ENCODE results near the gene VSIG4.
"Not testable (repeated sequence)": the region's sequence is repeated elsewhere in the genome, so short reads cannot be mapped to it uniquely, and the experiment has no call there.

The VSIG4 gene, protein sequence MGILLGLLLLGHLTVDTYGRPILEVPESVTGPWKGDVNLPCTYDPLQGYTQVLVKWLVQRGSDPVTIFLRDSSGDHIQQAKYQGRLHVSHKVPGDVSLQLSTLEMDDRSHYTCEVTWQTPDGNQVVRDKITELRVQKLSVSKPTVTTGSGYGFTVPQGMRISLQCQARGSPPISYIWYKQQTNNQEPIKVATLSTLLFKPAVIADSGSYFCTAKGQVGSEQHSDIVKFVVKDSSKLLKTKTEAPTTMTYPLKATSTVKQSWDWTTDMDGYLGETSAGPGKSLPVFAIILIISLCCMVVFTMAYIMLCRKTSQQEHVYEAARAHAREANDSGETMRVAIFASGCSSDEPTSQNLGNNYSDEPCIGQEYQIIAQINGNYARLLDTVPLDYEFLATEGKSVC

DNA sequence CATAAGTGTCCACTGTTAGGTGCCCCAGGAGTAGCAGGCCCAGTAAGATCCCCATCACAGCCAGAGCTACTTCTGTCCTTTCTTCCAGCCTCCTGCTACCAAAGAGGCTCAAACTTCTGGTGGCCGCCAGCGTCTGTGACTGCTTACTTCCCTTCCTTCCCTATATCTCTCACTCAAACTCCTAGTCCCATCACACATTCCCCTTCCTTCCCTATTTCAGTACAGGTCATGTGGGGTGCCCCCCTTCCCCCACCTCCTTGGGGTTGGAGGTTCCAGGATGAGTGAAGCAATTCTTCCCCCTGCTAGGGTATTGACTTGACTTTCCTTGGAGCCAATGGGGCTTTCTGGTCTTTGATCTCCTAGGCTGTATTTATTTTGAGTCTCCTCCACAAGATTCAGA is at the start of gene VSIG4:
Gene VSIG4 (minus strand): TSS at position 137 of the 400 bp plus-strand sequence. CDS start 82 bp downstream, at position 55.
- in situ Hi-C loops (cut with HindIII; ENCODE audit: low sequenced_read_pairs) = no loop called here

DNA sequence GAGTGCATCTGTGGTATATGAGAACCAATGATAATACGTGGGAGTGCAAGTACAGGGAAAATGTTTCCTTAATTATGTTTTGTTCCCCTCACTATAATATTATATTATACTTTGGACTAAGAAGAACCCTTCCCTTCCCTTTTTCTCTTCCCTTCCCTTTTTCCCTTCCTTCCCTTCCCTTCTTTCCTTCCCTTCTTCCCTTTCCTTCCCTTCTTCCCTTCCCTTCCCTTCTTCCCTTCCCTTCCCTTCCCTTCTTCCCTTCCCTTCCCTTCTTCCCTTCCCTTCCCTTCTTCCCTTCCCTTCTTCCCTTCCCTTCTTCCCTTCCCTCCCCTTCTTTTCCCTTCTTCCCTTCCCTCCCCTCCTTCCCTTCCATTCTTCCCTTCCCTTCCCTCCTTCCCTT is 36.9 kb upstream of the VSIG4 start:
- in situ Hi-C loops (cut with HindIII; ENCODE audit: low sequenced_read_pairs) = no loop called here

DNA sequence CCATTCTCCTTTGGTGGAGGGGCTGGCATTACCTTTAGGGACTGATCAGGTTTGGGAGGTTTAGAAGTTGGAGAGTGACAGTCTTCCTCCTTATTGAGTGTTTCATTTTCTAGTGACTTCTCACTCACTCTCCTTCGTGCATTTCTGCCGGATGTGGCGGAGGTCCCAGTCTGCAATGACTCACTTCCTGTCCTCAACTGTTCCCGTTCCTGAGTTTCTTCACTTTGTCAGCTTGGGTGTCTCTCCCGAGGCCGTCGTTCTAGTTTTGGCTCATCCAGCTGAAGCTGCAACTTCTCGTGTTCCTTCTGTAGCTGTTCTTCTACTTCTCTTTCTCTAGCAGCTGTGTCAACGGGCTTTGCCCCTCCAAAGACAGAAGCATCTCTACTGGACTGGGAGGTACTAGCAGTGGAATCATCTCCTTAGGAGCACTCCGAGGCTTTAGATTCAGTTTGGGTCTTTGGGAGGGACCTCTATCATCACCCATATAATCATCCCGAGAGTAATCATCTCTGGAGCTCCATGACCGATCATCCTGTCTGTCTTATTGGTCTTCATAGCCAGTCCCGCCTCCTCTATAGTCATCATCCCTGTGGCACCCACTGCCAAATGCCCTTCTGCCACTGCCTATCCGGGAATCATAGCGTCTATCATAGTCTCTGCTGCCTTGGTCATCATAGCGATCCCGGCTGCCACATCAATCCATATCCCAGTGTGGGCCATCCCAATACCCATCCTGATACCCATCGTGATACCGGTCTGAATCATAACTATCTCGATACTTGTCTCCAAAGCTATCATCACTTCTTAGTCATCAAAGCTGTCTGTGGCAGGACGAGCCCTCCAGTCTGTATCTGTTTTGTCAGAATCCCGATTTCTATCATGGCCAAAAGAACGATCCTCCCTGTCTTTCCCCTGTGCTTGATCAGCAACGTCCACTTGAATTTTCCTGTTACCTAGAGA is 35.3 kb upstream of the VSIG4 start:
- in situ Hi-C loops (cut with HindIII; ENCODE audit: low sequenced_read_pairs) = no loop called here

DNA sequence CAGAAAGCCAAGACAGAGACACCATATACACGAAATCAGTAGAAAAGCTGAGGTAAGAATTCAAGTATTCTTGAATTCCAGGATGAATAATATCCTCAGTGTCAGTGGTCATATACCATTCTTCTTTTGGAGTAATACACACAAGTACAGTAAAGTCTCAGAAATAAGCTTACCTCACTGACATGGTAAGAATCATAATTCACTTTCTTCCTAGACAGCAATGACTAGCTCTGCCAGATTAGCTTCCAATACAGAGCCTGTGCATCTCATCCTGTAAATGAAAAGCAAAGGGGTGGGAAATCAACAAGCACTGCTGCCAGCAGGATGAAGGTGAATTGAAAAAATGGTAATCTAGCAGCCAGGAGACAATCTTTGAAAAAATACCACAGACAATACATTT is 31.2 kb upstream of the VSIG4 start:
- in situ Hi-C loops (cut with HindIII; ENCODE audit: low sequenced_read_pairs) = no loop called here

GRCh38 chrX:66064261-66064660 is 24.4 kb upstream of the VSIG4 start:
- in situ Hi-C loops (cut with HindIII; ENCODE audit: low sequenced_read_pairs) = no loop called here

DNA sequence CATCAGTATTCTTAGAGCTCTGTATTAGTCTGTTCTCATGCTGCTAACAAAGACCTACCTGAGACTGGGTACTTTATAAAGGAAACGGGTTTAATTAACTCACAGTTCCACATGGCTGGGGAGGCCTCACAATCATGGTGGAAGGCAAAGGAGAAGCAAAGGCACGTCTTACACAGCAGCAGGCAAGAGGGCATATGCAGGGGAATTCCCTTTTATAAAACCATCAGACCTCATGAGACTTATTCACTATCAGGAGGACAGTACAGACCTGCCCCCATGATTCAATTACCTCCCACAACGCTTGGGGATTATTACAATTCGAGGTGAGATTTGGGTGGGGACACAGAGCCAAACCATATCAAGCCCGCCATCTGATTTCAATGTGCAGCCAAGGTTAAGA is 17.1 kb upstream of the VSIG4 start:
- in situ Hi-C loops (cut with HindIII; ENCODE audit: low sequenced_read_pairs) = not testable (repeated sequence)

DNA sequence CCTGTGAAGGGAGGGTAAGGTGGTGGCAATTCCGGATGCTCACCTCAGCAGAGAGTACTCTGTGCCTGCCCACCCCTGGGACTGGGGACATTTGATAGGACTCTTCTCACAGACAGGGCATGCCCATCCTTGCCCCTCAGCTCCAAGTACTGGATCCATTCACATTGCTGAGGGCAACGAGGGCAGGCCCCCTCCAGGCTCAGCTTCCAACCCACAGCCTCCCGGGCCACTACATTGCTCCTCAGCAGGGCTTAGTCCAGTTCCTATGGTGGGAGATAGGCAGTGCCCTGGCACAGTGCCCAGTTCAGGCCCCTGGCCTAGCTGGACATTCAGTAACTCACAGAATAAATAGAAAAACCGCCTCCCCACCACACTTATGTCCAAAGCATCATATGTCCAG is 15.1 kb upstream of the VSIG4 start:
- in situ Hi-C loops (cut with HindIII; ENCODE audit: low sequenced_read_pairs) = no loop called here

- in situ Hi-C loops (cut with HindIII; ENCODE audit: low sequenced_read_pairs) = no loop called here
Observed at GRCh38 chrX:66053414-66053813, 13.5 kb upstream of the VSIG4 start.

- in situ Hi-C loops (cut with HindIII; ENCODE audit: low sequenced_read_pairs) = no loop called here
Observed at GRCh38 chrX:66051980-66052379, 12.1 kb upstream of the VSIG4 start.

GRCh38 chrX:66050140-66050569 is 10.3 kb upstream of the VSIG4 start:
- in situ Hi-C loops (cut with HindIII; ENCODE audit: low sequenced_read_pairs) = no loop called here

DNA sequence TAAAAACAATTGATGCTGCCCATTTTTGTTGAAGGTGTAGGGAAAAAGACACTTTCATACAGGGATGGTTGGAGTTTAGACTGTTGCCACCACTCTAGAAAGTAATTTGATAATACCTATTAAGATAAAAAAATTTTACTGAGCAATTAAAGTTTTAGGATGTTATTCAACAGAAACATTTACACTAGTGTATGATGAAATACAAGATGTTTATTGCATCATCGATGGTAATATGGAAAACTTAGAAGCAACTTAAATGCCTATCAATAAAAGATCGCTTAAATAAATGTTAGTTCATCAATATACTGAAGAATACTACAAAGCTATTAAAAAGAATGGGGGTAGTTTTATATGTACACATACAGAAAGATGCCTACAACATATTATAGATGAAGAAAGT is 9.2 kb upstream of the VSIG4 start:
- in situ Hi-C loops (cut with HindIII; ENCODE audit: low sequenced_read_pairs) = no loop called here

DNA sequence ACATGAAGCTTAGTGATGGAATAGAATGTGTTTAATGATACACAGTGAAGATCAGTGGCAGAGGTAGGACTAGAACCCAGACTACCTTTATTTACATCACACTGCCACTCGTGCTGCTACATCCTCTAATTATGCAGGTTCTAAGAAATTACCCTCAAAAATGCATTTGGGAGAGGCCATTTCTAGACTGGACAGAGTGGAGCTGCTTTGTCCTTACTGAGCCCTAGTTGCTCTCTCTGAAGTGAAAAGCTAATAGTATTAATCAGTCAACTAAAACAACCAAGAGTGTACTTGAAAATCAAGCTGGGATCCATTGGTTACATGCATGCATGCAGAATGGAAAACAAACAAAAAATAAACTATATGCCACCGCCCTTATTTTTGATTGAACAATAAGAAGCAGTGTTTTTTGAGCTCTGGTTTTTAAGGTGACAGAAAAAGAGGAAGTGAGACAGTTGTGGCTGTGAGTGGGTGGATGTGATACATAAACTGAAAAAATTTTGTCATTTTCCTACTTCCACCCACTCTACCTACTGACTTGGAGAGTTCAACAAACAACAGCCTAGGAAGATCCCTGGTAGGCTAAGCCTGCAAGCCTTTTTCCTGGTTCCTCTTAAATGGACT is 6.8 kb upstream of the VSIG4 start:
- in situ Hi-C loops (cut with HindIII; ENCODE audit: low sequenced_read_pairs) = no loop called here

DNA sequence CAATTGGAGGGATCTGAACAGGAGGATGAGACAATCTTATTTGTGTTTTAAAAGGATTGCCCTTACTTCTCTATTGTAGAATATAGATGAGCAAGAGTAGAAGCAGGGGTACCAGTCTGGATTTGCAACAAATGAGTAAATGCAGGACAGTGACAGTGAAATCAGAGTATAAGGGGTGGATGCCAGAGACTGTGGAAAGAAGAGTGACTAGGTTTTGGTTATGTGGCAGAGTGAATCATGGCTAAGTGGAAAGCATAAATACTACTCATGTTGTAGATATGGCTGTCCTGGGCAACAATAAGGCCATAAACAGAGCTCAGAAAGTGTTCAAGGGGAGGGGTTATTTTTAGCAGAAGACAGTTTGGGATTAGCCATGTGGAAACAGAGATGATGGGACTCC is 6.0 kb upstream of the VSIG4 start:
- in situ Hi-C loops (cut with HindIII; ENCODE audit: low sequenced_read_pairs) = no loop called here

DNA sequence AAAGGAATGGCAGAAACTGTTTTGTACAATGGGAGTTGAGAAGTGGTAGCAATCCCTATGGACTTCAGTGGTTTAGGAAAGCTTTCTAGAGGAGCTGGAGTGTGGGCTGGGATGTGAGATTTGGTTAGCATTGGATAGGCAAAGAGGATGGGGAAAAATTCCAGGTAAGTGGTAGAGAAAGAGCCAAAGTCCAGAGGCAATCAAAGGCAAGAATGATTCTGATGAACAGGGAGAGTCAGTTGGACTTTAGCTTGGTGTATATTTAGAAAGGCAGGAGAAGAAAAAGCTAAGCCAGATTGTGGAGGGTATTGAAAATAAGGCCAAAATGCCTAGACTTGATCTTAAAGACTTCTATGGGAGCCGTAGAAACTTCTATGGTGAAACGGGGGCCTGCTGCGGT is 3.7 kb upstream of the VSIG4 start:
- in situ Hi-C loops (cut with HindIII; ENCODE audit: low sequenced_read_pairs) = no loop called here

DNA sequence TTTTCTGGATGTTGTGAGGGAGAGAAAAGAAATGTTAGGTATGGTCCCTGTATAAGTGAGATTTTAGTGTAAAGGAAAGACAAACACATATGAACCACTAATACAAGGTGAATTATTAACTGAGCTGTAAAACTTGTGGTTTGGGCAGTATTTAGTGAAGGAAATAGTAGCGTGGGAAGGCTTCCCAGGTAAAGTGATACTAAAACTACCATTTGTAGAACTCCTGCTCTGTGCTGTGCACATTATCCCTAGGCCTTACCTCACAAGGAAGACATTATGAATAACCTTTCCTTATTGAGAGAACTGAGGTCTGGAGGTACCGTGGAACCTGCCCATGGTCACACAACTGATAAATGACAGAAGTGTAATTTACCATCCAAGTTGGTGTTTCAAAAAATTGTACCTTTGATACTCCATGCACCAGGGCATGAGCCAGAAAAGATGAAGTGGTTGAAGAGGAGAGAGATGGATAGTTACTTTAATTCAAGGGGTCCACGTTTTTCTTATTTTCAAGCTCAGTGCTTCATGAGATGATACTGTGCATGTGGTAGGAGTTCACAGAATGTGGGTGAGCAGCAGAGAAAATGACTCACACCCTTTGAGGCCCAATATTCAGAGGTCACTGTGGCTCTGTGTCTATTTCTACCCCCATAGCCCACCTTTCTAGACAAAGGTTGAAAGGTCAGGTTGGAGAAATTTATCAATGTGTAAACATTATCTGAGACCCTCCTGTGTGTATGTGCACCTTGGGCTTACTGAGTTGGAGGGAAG is 2.6 kb upstream of the VSIG4 start:
- in situ Hi-C loops (cut with HindIII; ENCODE audit: low sequenced_read_pairs) = no loop called here

DNA sequence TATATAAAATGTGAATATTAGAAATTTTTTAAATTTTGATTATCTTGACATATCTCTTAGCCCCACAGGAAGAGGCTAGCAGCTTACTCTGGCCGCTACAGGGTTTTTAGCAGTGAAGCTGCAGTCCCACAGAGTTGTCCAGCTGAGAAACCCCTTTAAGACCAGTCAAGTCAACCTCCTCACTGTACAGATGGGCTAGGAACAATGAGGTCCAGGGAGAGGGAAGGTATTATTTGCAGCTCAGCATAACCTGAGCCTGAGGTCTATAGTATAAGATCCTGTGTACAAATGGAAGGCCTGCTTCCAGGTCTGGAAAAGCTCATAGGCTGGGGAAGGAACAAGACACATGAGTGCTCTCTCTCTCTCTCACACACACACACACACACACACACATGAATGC is 1.8 kb downstream of the VSIG4 start:
- in situ Hi-C loops (cut with HindIII; ENCODE audit: low sequenced_read_pairs) = no loop called here

DNA sequence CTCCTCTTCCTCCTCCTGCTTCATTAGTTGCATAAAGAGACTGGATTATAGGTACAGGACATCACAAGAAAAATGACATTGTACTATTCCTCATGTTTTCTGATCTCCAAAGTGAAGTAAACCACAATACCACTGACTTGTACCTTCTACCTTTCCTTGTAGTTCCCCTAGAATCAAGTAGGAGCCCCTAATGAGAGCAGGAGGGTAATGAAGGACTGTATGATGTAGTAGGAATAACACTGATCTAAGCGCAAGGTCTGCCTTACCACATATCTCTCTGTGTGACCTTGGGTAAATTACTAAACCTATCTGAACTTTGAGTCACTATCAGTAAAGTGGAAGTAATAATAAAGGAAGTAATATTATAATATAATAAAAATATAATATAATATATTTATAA is 3.6 kb downstream of the VSIG4 start:
- in situ Hi-C loops (cut with HindIII; ENCODE audit: low sequenced_read_pairs) = no loop called here

- in situ Hi-C loops (cut with HindIII; ENCODE audit: low sequenced_read_pairs) = no loop called here
Observed at GRCh38 chrX:66035667-66036066, 4.2 kb downstream of the VSIG4 start.

DNA sequence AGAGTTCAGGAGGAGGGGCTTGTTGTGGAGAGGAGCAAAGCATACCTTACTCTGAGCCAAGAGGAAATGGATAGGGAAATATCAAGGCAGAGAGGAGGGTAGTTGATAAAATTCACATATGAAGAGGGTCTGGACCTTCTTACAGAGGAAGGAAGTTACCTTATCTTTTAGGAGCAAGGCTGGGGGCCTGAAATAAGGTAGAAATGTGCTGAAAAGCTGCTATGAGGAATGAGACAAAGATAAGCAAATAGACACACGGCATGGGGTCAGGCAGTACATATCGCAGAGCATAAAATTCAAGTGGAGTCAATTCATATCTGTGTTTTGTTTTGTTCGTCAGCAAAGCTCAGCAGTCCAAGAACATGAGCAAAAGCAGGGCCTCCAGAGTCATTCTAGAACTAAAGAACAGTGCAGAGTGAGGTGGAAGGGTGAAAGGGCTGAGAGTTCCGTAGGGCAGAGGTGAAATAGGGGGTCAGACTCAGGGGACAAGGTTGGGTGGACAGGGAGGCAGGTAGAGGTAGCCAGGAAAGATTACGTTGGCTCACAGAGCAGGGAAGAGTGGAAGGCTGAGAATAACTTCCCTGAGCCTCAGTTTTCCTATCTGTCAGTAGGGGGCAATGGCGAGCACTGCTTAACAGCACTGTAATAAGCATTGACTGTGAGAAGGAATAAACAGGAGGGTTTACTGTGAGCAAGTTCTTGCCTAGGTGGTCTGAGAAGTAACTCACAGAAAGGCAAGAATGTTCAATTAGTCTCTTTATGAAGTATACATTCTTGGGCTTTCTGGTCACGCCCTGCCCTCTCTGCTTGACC is 9.2 kb downstream of the VSIG4 start:
- in situ Hi-C loops (cut with HindIII; ENCODE audit: low sequenced_read_pairs) = no loop called here

DNA sequence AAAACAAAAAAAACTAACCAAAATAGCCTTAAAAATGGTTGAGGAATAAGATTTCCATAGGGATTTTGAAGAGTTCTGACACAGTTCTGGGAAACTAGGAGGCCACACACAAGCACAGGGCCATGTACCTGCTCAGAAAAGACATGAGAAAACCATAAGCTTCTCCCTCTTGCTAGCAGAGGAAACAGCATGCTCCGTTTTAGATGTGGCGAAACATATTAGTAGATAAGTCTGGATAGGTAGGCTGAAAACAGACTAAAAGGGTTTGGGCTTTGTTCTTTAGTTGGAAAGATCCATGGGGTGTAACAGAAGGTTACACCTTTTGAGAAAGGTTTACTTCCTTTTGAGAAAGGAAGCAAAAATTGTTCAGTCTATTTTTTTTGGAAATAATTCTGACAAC is 10.9 kb downstream of the VSIG4 start:
- in situ Hi-C loops (cut with HindIII; ENCODE audit: low sequenced_read_pairs) = no loop called here
